Rectal smooth muscle tissue (tissue), 1 donor: ENCODE results near the gene SLCO1A2.

ENCODE experiments used
- H3K27ac ChIP-seq: one replicate; pipeline ENCODE4 v1.7.0; 2013; ENCODE audit warnings: low read depth, low read length, inconsistent platforms
- H3K27me3 ChIP-seq: one replicate; pipeline ENCODE4 v1.7.0; 2013; ENCODE audit warnings: low read length; ENCODE audit not compliant: control insufficient read depth, insufficient read depth
- H3K36me3 ChIP-seq: one replicate; pipeline ENCODE4 v1.7.0; 2013; ENCODE audit warnings: low read length; ENCODE audit not compliant: control insufficient read depth, insufficient read depth
- H3K4me1 ChIP-seq: one replicate; pipeline ENCODE4 v1.7.0; 2013; ENCODE audit warnings: low read length; ENCODE audit not compliant: control insufficient read depth, insufficient read depth
- H3K4me3 ChIP-seq: one replicate; pipeline ENCODE4 v1.7.0; 2013; ENCODE audit warnings: low read length
- H3K9ac ChIP-seq: one replicate; pipeline ENCODE4 v1.7.0; 2013; ENCODE audit warnings: low read length

The SLCO1A2 gene

GRCh38 chr12:21346542-21347205 is 12.0 kb upstream of the SLCO1A2 start:
- H3K9ac ChIP-seq: no peak overlapping the region
- H3K4me1 ChIP-seq: no peaks in the 10 kb centered on the region
- H3K27me3 ChIP-seq: no peaks in the 10 kb centered on the region
- H3K27ac ChIP-seq: no peak overlapping the region
- H3K4me3 ChIP-seq: no peak overlapping the region
- no peaks in the 10 kb centered on the region for H3K36me3 ChIP-seq

DNA sequence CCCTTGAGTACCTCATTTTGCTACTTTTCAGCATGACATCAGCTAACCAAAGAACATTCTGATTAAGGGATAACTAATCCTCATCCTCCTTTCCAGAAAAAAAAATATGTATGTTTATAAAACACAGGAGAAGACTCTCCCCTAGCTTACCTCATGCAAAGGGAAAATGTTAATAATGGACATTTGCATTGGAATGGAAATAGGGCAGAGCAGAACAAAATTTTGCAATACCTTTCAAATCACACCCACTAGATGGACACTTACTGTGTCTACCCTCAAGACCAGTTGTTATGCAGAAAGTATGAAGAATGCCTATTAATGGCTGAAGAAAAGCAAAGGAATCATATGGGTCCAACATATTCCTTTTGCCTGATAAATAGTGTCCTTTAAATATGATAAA is 8.9 kb upstream of the SLCO1A2 start:
- Histone ChIP-seq H3K4me1 (no peaks in the 10 kb centered on the region), H3K4me3 (no peak overlapping the region), H3K27me3 (no peaks in the 10 kb centered on the region), H3K27ac (no peak overlapping the region), H3K36me3 (no peaks in the 10 kb centered on the region), H3K9ac (no peak overlapping the region)

DNA sequence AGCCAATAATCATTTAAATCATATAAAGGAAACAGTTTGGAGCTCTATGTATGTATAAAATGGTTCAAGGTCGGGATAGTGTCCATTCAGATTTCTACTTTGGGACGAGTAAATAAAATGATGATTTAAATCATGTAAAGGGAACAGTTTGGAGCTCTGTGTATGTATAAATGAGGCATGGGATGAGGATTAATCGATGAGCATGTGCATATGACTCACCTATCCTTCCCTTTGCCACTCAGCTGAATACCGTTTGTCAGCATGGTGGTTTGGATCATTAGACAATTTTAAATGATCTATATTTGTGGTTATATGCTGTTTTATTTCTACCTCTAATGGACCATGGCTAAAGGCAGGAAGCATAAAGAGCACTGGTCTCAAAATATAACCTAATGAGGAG is 7.1 kb upstream of the SLCO1A2 start:
- no peak overlapping the region for H3K27ac ChIP-seq

DNA sequence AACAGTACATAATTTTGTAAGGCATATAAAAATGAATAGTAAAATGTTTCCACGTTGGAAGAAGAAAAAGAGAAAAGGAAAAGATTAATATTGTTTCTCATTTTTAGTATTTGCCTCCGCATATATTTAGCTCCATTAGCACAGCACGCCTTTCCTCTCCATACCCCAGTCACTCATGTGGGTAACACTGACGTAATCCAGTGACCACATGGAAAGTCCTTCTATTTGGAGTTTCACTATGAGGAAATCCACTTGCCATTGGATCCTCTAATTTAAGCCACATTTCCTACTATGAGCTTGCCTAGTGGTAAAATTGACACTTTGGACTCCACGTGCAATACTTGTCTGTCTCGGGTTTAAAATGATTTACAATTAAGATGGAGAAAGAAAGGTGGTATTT is 5.7 kb upstream of the SLCO1A2 start:
- no peak overlapping the region for H3K4me3 ChIP-seq
- no peaks in the 10 kb centered on the region for H3K27me3 ChIP-seq
- H3K4me1 ChIP-seq: no peaks in the 10 kb centered on the region
- H3K27ac ChIP-seq: no peak overlapping the region
- H3K36me3 ChIP-seq: no peaks in the 10 kb centered on the region
- H3K9ac ChIP-seq: no peak overlapping the region

More for the DNA sequence above, 7.1 kb upstream of the SLCO1A2 start:
- Histone ChIP-seq H3K36me3 (no peaks in the 10 kb centered on the region), H3K27me3 (no peaks in the 10 kb centered on the region), H3K4me1 (no peaks in the 10 kb centered on the region), H3K4me3 (no peak overlapping the region), H3K9ac (no peak overlapping the region)

DNA sequence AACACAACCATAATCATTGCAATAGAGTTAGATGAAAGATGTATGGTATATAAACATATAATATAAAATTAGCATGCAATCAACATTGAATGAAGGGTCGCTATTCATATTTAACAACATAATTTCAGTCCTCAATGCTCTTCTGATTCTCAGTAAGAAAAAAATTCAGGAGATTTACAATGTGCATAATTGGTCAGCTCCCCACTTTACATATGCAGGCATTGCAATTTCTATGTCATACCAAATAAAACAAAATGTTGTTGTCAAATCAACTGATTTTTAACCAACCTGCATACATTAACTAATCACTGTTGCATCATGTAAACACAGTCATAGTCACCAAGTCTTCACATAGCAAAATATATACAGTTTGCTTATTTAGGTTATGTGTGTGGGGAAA is 5.2 kb upstream of the SLCO1A2 start:
- Histone ChIP-seq H3K9ac (no peak overlapping the region), H3K27ac (no peak overlapping the region), H3K27me3 (no peaks in the 10 kb centered on the region), H3K36me3 (no peaks in the 10 kb centered on the region), H3K4me1 (no peaks in the 10 kb centered on the region), H3K4me3 (no peak overlapping the region)

DNA sequence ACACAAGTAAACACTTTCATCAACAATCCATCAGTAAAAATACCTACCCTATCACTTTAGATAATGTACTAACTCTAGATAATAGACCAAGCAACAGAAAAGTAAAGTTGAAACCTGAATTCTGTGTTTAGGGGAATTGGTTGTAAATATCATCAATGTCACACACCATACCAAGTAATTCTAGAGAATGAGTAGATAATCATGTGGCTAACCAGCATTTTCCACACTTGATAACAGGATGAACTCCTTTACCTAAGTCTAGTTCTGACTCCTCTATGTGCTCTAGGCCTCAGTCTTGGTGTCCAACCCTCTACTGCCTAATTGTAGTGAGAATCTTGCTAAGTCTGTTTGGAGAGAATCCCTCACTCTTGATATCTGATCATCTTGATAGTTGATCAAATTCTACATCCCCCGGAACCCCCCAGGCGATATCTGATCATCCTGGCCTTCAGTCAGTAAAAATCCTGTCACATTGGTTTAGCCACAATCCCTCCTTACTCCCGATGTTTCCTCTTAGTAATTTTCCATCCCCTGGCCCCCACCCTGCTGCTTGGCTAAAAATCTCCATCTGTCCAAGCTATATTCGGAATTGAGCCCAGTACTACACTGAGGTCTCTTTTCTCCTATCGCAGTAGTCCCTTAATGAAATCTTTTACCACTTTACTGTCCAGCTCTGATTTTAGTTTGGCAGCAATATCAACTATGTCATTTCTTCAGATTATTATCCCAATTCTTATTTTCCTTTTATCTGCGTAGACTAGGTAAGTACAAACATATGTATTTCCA is 3.4 kb upstream of the SLCO1A2 start:
- no peak overlapping the region for H3K4me3 ChIP-seq
- H3K27me3 ChIP-seq: no peaks in the 10 kb centered on the region
- H3K36me3 ChIP-seq: no peaks in the 10 kb centered on the region
- H3K27ac ChIP-seq: no peak overlapping the region
- no peaks in the 10 kb centered on the region for H3K4me1 ChIP-seq
- H3K9ac ChIP-seq: no peak overlapping the region

GRCh38 chr12:21337453-21337852 is 2.7 kb upstream of the SLCO1A2 start:
- no peak overlapping the region for H3K27ac ChIP-seq
- no peaks in the 10 kb centered on the region for H3K4me1 ChIP-seq
- H3K27me3 ChIP-seq: no peaks in the 10 kb centered on the region
- H3K9ac ChIP-seq: no peak overlapping the region
- H3K36me3 ChIP-seq: no peaks in the 10 kb centered on the region
- H3K4me3 ChIP-seq: no peak overlapping the region

DNA sequence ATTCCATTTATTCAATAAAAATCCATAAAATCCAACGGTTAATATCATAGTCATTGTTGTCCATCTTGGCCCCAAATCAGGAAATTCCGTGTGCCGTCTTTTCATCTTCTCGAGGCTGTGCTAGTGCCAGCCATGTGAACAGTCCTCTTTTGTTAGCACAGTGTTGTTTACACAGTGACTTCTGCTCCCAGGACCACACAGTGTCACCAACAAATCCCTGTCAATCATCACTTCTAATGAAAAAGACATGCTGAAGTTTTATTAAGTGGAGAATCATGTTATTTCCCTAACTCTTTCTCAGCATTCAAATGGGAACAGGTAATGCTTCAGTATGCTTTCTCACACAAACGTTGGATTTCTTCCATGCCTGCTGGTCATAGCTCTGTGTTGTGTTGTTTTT is 1.9 kb upstream of the SLCO1A2 start:
- Histone ChIP-seq H3K9ac (no peak overlapping the region), H3K27ac (no peak overlapping the region), H3K27me3 (no peaks in the 10 kb centered on the region), H3K4me1 (no peaks in the 10 kb centered on the region), H3K4me3 (no peak overlapping the region), H3K36me3 (no peaks in the 10 kb centered on the region)

- Histone ChIP-seq H3K27ac (no peak overlapping the region), H3K9ac (no peak overlapping the region), H3K4me3 (no peak overlapping the region), H3K36me3 (no peaks in the 10 kb centered on the region), H3K4me1 (no peaks in the 10 kb centered on the region), H3K27me3 (no peaks in the 10 kb centered on the region)
Measured at GRCh38 chr12:21330682-21331253, 3.9 kb downstream of the SLCO1A2 start.

GRCh38 chr12:21328578-21328977 is 6.1 kb downstream of the SLCO1A2 start:
- Histone ChIP-seq H3K27ac (no peak overlapping the region), H3K36me3 (no peaks in the 10 kb centered on the region), H3K27me3 (no peaks in the 10 kb centered on the region), H3K4me1 (no peaks in the 10 kb centered on the region), H3K4me3 (no peak overlapping the region), H3K9ac (no peak overlapping the region)

DNA sequence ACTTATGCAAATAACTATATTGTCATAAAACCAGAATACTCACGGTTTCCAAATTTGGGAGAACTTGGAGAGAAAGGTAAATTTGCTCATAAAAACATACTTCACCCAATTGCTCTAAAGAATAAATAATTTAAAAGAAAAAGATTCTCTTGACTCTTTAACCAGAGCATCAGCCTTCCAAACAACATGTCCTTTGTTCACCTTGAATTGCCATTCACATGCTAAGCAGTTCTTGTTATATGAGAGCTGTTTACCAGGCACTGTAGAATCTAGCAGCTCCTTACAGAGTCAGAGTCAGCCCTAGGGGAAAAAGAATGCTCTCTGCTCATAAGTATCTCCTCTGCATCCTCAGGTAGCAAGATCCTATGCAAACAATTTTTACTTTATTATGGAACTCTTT is 10.2 kb downstream of the SLCO1A2 start:
- Histone ChIP-seq H3K36me3 (no peaks in the 10 kb centered on the region), H3K27ac (no peak overlapping the region), H3K27me3 (no peaks in the 10 kb centered on the region), H3K4me1 (no peaks in the 10 kb centered on the region), H3K9ac (no peak overlapping the region), H3K4me3 (no peak overlapping the region)

GRCh38 chr12:21323736-21324135 is 11.0 kb downstream of the SLCO1A2 start:
- no peak overlapping the region for H3K27ac ChIP-seq
- no peaks in the 10 kb centered on the region for H3K27me3 ChIP-seq
- H3K4me3 ChIP-seq: no peak overlapping the region
- H3K36me3 ChIP-seq: no peaks in the 10 kb centered on the region
- H3K4me1 ChIP-seq: no peaks in the 10 kb centered on the region
- H3K9ac ChIP-seq: no peak overlapping the region

DNA sequence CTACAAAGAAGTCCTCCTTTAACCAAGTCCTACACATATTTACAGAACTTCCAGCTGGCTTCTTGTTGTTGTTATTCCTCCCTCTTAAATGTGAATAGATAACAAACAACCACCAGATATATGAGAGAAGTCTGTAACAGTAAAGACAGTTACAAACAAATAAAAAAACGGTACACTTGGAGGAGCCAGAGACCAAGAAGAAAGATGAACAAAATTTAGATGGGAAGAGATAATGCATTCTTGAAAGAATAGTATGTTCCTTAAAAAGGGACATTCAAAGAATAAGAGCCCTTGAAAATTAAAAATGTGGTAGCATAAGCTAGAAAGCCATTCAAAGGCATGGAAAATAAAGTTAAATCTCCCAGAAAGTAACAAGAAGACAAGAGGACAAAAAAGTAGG is 25.9 kb downstream of the SLCO1A2 start:
- H3K27ac ChIP-seq: no peak overlapping the region
- no peak overlapping the region for H3K9ac ChIP-seq
- no peaks in the 10 kb centered on the region for H3K36me3 ChIP-seq

More for the DNA sequence above, 25.9 kb downstream of the SLCO1A2 start:
- Histone ChIP-seq H3K4me1 (no peaks in the 10 kb centered on the region), H3K4me3 (no peak overlapping the region), H3K27me3 (no peaks in the 10 kb centered on the region)
